PC-3 (cell line): ENCODE measurements around the gene CIAO1.

Source experiments
- EZH2 ChIP-seq: fragments of 300-600 bp; sonication (generic); IDR thresholded peaks from one replicate; pipeline ENCODE4 v1.6.1; 2017; ENCODE audit warnings: antibody characterized with exemption, mild to moderate bottlenecking, low read length; ENCODE audit not compliant: unreplicated experiment
- EZH2phosphoT487 ChIP-seq: fragments of 300-600 bp; sonication (generic); IDR thresholded peaks from 2 replicates; pipeline ENCODE4 v1.6.1; 2018; ENCODE audit warnings: mild to moderate bottlenecking, antibody characterized with exemption, low read length, borderline replicate concordance
- TF ChIP-seq, protein P1 (sequence below): fragments of 300-600 bp; sonication (generic); conservative IDR thresholded peaks from 2 replicates; pipeline ENCODE4 v1.5.1; 2017; ENCODE audit warnings: antibody characterized with exemption, low read depth, mild to moderate bottlenecking, low read length

DNA sequence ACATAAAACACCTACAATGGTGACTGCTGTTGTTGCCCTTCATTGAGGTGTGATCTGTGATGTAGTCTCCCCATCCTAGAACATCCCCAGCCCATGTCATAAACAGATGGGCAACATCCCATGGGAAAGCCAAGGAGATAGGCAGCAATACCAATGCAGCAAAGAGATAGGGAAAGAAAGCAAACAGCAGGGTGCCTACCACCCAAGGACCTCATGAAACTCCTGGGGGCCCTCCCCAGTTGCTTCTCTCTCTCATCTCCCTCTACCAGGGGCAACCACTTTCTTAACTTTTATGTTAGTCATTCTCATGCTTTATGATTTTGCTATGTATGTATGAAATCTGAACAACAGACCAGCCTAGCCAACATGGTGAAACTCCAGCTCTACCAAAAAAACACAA lies 51.0 kb downstream of the CIAO1 start:
- TF ChIP-seq, protein P1, sequence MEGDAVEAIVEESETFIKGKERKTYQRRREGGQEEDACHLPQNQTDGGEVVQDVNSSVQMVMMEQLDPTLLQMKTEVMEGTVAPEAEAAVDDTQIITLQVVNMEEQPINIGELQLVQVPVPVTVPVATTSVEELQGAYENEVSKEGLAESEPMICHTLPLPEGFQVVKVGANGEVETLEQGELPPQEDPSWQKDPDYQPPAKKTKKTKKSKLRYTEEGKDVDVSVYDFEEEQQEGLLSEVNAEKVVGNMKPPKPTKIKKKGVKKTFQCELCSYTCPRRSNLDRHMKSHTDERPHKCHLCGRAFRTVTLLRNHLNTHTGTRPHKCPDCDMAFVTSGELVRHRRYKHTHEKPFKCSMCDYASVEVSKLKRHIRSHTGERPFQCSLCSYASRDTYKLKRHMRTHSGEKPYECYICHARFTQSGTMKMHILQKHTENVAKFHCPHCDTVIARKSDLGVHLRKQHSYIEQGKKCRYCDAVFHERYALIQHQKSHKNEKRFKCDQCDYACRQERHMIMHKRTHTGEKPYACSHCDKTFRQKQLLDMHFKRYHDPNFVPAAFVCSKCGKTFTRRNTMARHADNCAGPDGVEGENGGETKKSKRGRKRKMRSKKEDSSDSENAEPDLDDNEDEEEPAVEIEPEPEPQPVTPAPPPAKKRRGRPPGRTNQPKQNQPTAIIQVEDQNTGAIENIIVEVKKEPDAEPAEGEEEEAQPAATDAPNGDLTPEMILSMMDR = no peak
- TF ChIP-seq EZH2phosphoT487 (no peak), EZH2 (no peak)
